GM10248 (cell line): ENCODE data around the gene SNHG17.
"Not testable (repeated sequence)": the region's sequence is repeated elsewhere in the genome, so short reads cannot be mapped to it uniquely, and the experiment has no call there.

Source experiments
- CTCF ChIA-PET: fragments of 300-600 bp; sonication (Branson Sonifier 250); formaldehyde crosslinking; extraction: SDS; loops from one replicate; lab custom pipeline; 2021; ENCODE audit warnings: antibody characterized with exemption; lab: Yijun Ruan, JAX
- POLR2A ChIA-PET: fragments of 350-650 bp; sonication (Branson Sonifier 250); formaldehyde crosslinking; extraction: SDS; loops from one replicate; lab custom pipeline; 2020; ENCODE audit warnings: antibody characterized with exemption; lab: Yijun Ruan, JAX
- DNase-seq: peaks from one replicate; pipeline ENCODE4 v3.0.0; 2012; ENCODE audit errors: extremely low spot score
- TF ChIP-seq, protein P1 (sequence below): IDR thresholded peaks from 2 replicates; pipeline ENCODE4 v1.5.1; 2012; ENCODE audit warnings: mild to moderate bottlenecking, low read depth; ENCODE audit errors: extremely low read depth, missing control alignments, control extremely low read depth

SNHG17 gene

GRCh38 chr20:38441916-38442315 is 6.8 kb upstream of the SNHG17 start:
- TF ChIP-seq, protein P1, sequence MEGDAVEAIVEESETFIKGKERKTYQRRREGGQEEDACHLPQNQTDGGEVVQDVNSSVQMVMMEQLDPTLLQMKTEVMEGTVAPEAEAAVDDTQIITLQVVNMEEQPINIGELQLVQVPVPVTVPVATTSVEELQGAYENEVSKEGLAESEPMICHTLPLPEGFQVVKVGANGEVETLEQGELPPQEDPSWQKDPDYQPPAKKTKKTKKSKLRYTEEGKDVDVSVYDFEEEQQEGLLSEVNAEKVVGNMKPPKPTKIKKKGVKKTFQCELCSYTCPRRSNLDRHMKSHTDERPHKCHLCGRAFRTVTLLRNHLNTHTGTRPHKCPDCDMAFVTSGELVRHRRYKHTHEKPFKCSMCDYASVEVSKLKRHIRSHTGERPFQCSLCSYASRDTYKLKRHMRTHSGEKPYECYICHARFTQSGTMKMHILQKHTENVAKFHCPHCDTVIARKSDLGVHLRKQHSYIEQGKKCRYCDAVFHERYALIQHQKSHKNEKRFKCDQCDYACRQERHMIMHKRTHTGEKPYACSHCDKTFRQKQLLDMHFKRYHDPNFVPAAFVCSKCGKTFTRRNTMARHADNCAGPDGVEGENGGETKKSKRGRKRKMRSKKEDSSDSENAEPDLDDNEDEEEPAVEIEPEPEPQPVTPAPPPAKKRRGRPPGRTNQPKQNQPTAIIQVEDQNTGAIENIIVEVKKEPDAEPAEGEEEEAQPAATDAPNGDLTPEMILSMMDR, result no peak
- ChIA-PET POLR2A (no interaction called here), CTCF (no interaction called here)
- no peak for DNase-seq

DNA sequence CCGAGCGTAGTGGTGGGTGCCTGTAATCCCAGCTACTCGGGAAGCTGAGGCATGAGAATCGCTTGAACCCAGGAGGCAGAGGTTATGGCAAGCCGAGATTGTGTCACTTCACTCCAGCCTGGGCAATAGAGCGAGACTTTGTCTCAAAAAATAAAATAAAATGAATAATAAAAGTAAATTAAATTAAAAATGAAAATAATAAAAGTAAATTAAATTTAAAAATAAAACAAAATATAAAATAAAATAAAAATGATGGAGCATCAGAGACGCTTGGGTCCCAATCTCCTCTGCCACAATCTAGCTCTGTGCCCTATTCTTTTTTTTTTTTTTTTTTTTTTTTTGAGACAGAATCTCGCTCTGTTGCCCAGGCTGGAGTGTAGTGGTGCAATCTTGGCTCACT is 6.0 kb upstream of the SNHG17 start:
- DNase-seq, CTCF ChIA-PET, POLR2A ChIA-PET: not testable (repeated sequence)

DNA sequence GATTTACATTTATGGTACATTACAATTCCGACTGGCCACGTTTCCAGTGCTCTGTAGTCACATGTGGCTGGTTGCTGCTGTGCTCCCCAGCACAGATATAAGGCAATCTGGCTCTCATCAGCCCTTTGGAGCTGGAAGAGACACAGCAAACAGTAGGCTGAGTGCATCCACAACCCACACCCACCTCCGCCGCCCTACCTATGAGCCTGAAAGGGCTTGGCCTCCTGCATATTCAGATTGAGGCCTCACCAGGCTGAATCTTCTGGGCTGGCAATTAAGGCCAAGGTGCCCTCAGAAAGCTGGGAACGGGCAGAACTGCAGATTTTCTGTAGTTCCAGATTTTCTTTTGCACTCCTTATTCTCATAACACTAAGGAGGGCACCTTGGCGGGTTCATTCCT is 2.7 kb upstream of the SNHG17 start:
- TF ChIP-seq, protein P1, result no peak
- CTCF ChIA-PET, result interaction anchor here (1.2 to 2.8 kb wide), 2 partner anchors 9 to 12 kb away, joined by 3 to 30 read pairs; no protein-coding TSS in a partner anchor
- POLR2A ChIA-PET, result no interaction called here
- no peak for DNase-seq

- POLR2A ChIA-PET, result interaction anchor here (0.5 to 2.9 kb wide), 10 partner anchors 9 to 149 kb away, joined by 3 to 44 read pairs (median 4); partner anchors contain the start of gene RALGAPB
Observed at GRCh38 chr20:38435555-38435939, 419 bp upstream of the SNHG17 start.

GRCh38 chr20:38434301-38434741 is 807 bp downstream of the SNHG17 start:
- POLR2A ChIA-PET, result interaction anchor here (1.2 to 2.9 kb wide), 4 partner anchors 9 to 18 kb away, joined by 3 to 44 read pairs (median 6); no protein-coding TSS in a partner anchor
- DNase-seq, result no peak
- CTCF ChIA-PET, result interaction anchor here (1.0 to 6.8 kb wide), 9 partner anchors 10 to 195 kb away, joined by 3 to 192 read pairs (median 6); partner anchors contain the start of gene RALGAPB
- TF ChIP-seq, protein P1, result no peak

More at GRCh38 chr20:38435555-38435939, 419 bp upstream of the SNHG17 start:
- no peak for DNase-seq
- CTCF ChIA-PET, result interaction anchor here (0.8 to 6.8 kb wide), 10 partner anchors 11 to 447 kb away, joined by 3 to 192 read pairs (median 5); partner anchors contain the start of gene RALGAPB
- TF ChIP-seq, protein P1, result no peak

GRCh38 chr20:38433304-38433972 is 1.7 kb downstream of the SNHG17 start:
- CTCF ChIA-PET, result interaction anchor here (1.0 to 6.8 kb wide), 5 partner anchors 9 to 39 kb away, joined by 3 to 192 read pairs (median 29); partner anchors contain the start of gene RALGAPB
- no peak for DNase-seq
- TF ChIP-seq, protein P1, result no peak
- POLR2A ChIA-PET, result interaction anchor here (0.5 to 2.9 kb wide), 3 partner anchors 8 to 14 kb away, joined by 3 to 44 read pairs (median 9); no protein-coding TSS in a partner anchor

DNA sequence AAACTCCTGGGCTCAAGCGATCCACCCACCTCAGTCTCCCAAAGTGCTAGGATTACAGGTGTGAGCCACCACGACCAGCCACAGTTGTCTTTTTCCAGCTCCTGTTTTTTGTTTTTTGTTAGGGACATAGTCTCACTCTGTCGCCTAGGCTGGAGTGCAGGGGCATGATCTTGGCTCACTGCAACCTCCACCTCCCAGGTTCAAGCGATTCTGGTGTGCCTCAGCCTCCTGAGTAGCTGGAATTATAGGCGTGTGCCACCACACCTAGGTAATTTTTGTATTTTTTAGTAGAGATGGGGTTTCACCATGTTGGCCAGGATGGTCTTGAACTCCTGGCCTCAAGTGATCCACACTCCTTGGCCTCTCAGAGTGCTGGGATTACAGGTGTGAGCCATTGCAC is 2.3 kb downstream of the SNHG17 start:
- ChIA-PET POLR2A (interaction anchor here (0.5 to 2.9 kb wide), 3 partner anchors 14 to 347 kb away, joined by 3 to 44 read pairs (median 6); no protein-coding TSS in a partner anchor), CTCF (interaction anchor here (6.8 kb wide), 1 partner anchor 17 kb away, joined by 192 read pairs; no protein-coding TSS in a partner anchor)
- DNase-seq, result not testable (repeated sequence)
